IgD-negative memory B cell (primary cell): ENCODE measurements around the gene SBNO2. TPM values are rescaled to one million over a fixed set of nuclear protein-coding genes. Genes with fewer than 3 reads are reported as not detected.

Experiments
- H3K27ac Mint-ChIP-seq, 3 donors: one replicate each; pipeline ENCODE4 v1.8.0; 2020 to 2022; ENCODE audit warnings: mild to moderate bottlenecking in 3 of 3, mixed read lengths in 3 of 3, moderate library complexity in 1 of 3
- H3K27me3 Mint-ChIP-seq: one replicate; pipeline ENCODE4 v1.8.0; 2021; ENCODE audit warnings: mixed read lengths
- H3K36me3 Mint-ChIP-seq: one replicate; pipeline ENCODE4 v1.8.0; 2020; ENCODE audit warnings: mild to moderate bottlenecking, mixed read lengths
- H3K4me1 Mint-ChIP-seq, 3 donors: one replicate each; pipeline ENCODE4 v1.8.0; 2020 to 2022; ENCODE audit warnings: mixed read lengths in 3 of 3, mild to moderate bottlenecking in 1 of 3
- H3K4me3 Mint-ChIP-seq, 4 donors: one replicate each; pipeline ENCODE4 v1.8.0; 2020 to 2022; ENCODE audit warnings: mild to moderate bottlenecking in 4 of 4, mixed read lengths in 4 of 4, moderate library complexity in 3 of 4
- H3K9me3 Mint-ChIP-seq, 3 donors: one replicate each; pipeline ENCODE4 v1.8.0; 2020 to 2021; ENCODE audit warnings: mixed read lengths in 3 of 3, mild to moderate bottlenecking in 1 of 3
- polyA plus RNA-seq: library from polyadenylated mRNA; unstranded; fragments of 300-500 nt; fragmentation: Illumina TruSeq; gene quantifications from one replicate; pipeline ENCODE4 v1.2.3, GENCODE V29; 2021

SBNO2 gene
- polyA plus RNA-seq, 1 donor from 2014 or later: 2.1 TPM

DNA sequence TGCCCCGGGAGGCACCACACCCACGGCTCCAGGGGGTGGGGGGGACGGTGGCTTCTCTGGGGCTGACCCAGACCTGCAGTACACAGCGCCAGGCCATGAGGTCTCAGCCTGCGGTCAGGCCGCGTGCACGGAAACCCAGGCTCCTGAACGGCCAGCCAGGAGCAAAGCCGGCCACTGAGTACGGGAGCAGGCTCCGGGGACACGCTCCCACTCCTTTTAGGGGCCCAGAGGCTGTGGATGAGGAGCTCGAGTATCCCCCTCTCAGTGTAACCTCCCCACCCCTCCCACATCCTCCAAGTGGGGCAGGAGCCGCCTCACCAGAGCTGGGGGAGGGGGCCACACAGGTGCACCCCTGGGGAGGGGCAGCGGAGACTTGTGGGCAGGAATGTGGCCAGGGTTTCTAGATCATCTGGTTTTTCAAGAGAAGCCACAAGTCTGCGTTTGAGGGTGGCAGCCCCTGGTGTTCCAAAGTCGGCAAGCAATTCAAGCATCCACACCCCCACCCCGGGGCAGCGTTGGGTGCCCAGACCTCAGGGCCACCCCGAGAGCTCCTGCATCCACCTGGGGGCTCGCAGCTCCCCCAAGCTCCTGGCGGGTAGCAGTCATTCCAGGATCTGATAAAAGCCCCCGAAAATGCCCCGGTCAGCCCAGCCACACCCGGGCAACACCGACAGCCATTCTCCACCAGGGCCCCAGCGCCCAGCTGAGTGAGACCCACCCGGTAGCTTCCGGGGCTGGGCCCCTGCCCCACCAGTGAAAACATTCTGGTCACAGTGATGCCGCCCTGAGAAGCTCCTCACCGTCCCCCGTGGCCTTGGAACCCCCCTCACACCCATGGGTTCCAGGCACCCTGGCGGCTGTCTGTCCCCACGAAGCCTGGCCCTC is 6.1 kb downstream of the SBNO2 start:
- peak overlapping the region in 1 of 4 donors; percentile 27 for H3K4me3 Mint-ChIP-seq
- H3K27ac Mint-ChIP-seq: no peak overlapping the region
- peaks cover 2% of the 10 kb centered on the region for H3K36me3 Mint-ChIP-seq
- no peaks in the 10 kb centered on the region for H3K27me3 Mint-ChIP-seq
- no peaks in the 10 kb centered on the region for H3K9me3 Mint-ChIP-seq
- H3K4me1 Mint-ChIP-seq: peaks cover 0 to 19% (median 5%) of the 10 kb centered on the region in 3 donors

DNA sequence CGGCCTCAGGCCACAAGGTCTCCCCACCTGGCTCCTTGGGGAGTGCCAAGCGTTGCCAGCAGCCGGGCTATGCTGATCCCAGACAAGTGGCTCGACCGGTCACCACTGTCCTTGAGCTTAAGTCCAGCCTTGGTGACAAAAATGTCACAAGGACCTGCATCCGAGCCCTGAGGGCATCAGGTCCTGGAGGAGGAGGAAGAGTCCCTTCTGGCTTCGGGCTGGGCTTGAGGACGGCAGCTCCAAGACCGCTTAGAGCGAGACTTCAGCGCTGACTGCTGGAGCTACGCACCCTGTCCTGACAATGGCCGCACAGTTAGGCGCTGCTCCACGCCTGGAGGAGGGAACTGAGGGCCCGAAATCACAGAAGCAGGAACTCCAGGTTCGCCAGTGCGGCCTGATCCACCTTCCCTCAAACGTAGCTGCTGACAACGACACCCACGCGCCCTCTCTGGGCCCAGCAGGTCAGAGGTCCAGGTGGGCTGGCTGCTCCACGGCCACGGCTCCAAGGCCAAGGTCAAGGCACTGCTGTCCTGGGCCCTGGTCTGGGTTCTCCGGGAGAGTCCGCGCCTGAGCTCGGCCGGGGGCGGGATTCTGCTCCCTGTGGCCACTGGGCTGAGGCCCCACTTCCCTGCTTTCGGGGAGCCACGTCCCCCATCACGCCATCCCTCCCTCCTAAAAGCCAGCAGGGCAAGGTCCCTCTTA is 7.0 kb downstream of the SBNO2 start:
- peak overlapping the region in 1 of 4 donors; percentile 12 for H3K4me3 Mint-ChIP-seq
- no peaks in the 10 kb centered on the region for H3K9me3 Mint-ChIP-seq
- H3K27me3 Mint-ChIP-seq: no peaks in the 10 kb centered on the region
- H3K36me3 Mint-ChIP-seq: peaks cover 4% of the 10 kb centered on the region
- no peak overlapping the region for H3K27ac Mint-ChIP-seq
- peaks cover 0 to 22% (median 7%) of the 10 kb centered on the region in 3 donors for H3K4me1 Mint-ChIP-seq

DNA sequence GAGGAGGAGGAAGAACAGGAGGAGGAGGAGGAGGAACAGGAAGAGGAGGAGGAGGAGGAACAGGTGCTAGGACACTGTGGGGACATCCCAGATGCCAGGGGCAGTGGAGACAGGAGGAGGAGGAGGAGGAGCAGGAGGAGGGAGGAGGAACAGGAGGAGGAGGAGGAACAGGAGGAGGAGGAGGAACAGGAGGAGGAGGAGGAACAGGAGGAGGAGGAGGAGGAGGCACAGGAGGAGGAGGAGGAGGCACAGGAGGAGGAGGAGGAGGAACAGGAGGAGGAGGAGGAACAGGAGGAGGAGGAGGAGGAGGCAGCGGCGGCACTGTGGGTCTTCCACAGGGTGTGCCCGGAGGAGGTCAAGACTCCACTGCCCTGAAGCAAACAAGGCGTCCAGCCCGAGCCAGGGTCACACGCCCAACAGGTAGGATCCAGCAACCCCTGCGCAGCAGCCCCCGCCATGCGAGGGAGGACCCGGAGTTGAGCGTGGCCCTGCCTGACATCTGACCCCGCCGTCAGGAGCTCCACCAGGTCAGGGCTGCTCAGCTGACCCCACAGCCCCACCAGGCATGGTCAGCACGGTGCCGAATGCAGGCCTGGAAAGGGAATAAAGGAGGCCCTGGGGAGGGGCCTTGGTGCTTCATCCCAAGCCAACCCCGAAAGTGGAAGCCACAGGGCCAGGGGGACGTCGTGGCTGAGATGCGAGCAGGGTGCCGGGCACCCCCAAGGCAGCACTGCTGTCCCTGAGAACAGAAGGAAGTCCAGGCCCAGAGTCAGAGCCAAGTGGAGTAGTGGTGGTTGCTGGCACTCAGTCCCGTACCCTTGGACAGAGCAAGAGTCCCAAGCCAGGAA is 9.2 kb downstream of the SBNO2 start:
- Mint-ChIP-seq H3K4me3 (no peak overlapping the region), H3K27ac (no peak overlapping the region), H3K27me3 (no peaks in the 10 kb centered on the region), H3K4me1 (peaks cover 0 to 12% (median 12%) of the 10 kb centered on the region in 3 donors), H3K36me3 (peaks cover 4% of the 10 kb centered on the region), H3K9me3 (no peaks in the 10 kb centered on the region)

DNA sequence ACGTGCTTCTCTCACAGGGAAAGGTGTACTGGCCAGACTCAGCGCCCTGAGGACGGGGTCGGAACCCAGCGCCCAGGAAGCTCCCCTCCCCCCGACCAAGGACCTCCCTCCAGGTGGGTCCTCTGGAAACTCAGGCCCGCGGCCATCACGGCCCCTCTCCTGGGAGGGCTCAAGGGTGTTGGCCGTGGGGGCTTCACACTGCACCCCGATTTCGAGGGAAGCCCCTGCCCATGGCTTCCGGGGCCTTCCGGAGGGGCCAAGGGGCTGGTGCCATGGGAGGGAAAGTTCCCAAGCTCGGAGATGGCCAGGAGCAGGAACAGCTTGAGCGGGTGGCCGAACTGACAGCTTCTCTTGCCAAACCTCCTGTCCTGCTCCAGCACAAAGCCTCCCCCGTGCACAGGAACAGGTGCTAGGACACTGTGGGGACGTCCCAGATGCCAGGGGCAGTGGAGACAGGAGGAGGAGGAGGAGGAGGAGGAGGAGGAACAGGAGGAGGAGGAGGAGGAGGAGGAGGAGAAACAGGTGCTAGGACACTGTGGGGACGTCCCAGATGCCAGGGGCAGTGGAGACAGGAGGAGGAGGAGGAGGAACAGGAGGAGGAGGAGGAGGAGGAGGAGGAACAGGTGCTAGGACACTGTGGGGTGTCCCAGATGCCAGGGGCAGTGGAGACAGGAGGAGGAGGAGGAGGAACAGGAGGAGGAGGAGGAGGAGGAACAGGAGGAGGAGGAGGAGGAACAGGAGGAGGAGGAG is 10.0 kb downstream of the SBNO2 start:
- Mint-ChIP-seq H3K9me3 (no peaks in the 10 kb centered on the region), H3K36me3 (peaks cover 4% of the 10 kb centered on the region), H3K4me3 (no peak overlapping the region), H3K27ac (no peak overlapping the region), H3K4me1 (peaks cover 0 to 11% (median 10%) of the 10 kb centered on the region in 3 donors), H3K27me3 (no peaks in the 10 kb centered on the region)

DNA sequence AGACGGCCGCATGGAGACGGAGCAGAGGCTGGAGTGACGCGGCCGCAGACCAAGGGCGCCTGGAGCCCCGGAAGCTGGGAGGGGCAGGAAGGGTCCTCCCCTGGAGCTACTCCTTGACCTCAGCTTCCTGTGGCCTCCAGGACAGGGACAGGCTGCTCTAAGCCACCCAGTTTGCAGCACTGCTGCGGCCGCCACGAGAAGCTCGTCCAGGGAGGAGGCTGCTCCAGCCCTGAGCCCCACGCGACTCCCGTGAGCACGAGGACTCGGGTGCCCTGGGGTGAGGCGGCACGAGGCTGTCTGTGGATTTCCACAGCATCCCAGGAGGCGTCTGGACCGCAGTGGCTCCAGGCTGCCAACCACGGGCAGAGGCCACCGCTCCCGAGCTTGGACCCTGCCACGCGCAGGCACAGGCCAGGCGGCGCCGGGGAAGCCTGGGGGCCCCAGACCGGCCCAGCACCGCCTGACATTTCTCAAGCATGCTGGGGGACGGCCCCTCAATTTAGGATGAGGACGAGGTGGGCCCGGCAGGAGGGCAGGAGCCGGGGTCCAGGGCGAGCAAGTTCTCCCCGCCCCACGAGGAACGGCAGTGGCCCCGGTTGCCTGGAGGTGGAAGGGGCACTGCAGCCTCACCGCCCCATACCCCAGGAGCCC is 10.7 kb downstream of the SBNO2 start:
- no peaks in the 10 kb centered on the region for H3K27me3 Mint-ChIP-seq
- peaks cover 4% of the 10 kb centered on the region for H3K36me3 Mint-ChIP-seq
- no peak overlapping the region for H3K4me3 Mint-ChIP-seq
- peak overlapping the region in 1 of 3 donors; percentile 87 for H3K27ac Mint-ChIP-seq
- H3K9me3 Mint-ChIP-seq: no peaks in the 10 kb centered on the region
- H3K4me1 Mint-ChIP-seq: peaks cover 0 to 10% (median 8%) of the 10 kb centered on the region in 3 donors

DNA sequence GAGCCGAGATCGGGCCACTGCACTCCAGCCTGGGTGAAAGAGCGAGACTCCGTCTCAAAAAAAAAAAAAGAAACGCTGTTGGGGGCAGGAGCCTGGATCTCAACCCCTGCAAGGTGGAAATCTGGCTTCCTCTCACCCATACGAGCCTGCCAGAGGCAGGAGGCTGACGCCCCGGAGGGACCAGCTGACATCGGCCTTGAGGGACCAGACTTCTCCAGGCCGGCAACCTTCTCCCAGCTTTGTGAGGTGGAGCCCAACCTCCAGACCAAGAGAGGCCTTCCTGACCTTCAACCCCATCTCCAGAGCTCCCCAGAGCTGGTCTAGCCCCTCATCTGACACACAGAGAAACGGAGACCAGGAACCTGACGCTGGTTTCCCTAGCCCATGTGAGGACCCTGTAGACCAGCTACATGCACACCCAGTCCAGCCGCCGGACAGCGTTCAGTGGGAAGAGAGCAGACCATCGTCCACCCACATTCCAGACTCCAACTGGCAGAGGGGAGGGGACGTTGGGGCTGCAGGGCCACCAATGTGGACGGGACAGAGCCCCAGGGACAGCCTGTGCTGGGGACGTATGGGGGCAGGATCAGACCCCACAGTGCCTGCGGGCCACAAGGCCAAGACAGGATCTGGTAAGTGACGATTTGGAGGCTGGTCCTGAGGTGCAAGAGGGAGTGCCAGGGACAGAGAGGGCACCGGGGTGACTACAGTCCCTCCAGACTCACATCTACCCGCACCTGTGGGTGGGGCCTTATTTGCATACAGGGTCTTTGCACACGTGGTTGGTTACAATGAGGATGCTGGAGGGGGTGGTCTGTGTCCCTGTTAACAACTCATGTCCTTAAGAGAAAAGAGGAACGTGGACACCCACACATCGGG is 11.4 kb downstream of the SBNO2 start:
- Mint-ChIP-seq H3K27me3 (no peaks in the 10 kb centered on the region), H3K27ac (peak overlapping the region in 1 of 3 donors; percentile 87), H3K4me3 (no peak overlapping the region), H3K9me3 (no peaks in the 10 kb centered on the region), H3K36me3 (peaks cover 4% of the 10 kb centered on the region), H3K4me1 (peaks cover 0 to 10% (median 8%) of the 10 kb centered on the region in 3 donors)

DNA sequence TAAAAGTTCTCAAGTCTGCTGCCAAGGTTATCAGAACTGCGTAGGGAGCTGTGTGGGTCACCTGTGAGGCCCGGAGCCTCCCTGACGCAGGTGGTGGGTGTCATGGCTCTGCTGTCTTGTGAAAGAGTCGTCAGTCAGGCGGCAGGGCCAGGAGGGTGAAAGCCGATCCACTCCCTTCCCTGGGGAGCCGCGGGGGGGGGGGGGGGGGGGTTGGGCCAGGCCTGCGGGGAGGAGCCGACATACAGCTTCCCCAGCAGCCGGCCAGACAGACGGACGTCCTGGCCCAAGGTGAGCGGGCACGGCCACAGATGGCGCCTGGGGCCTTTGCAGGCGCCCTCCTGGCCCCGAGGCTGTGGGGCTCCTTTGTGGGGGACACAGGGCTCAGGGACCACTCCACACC is 12.4 kb downstream of the SBNO2 start:
- Mint-ChIP-seq H3K36me3 (peaks cover 4% of the 10 kb centered on the region), H3K4me3 (peak overlapping the region in 2 of 4 donors; percentile 66 to 82), H3K9me3 (no peaks in the 10 kb centered on the region), H3K27me3 (no peaks in the 10 kb centered on the region), H3K27ac (peak overlapping the region in 1 of 3 donors; percentile 76), H3K4me1 (peaks cover 0 to 10% (median 8%) of the 10 kb centered on the region in 3 donors)

DNA sequence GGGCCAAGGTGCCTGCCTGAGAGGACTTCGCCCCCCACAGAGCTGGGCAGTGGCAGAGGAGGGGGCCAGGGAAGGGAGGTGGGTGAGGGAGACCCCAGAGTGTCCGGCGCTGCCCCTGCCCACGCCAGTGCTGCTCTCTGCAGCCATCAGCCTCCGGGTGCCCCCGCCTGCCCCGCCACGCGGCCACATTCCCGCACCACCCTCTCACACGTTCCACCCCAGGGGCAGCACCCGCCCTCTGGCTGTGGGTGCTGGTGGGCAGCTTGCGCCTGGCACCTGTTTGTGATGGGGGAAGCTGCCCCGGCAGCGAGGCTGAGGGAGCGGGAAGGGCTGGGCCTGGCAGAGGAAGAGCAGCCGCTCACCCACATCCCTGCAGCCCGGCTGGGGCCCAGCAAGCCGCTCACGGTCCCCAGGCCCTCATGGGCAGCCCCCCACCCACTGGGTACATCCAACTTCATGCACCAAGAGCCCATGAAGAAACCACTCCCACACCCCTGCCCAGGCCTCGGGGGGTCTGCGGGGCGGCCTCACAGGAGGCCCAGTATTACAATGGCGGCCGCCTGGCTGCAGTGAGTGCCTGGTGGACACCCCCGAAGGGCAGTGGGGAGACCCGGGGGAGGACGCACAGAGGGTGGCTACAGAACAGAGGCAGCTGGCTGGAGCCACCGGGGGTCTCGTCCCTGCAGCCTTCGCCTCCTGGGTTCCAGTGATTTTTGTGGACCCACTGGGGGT is 14.0 kb downstream of the SBNO2 start:
- Mint-ChIP-seq H3K27ac (peak overlapping the region in 2 of 3 donors; percentile 71 to 80), H3K36me3 (peaks cover 3% of the 10 kb centered on the region), H3K4me3 (peak overlapping the region in 1 of 4 donors; percentile 70)

DNA sequence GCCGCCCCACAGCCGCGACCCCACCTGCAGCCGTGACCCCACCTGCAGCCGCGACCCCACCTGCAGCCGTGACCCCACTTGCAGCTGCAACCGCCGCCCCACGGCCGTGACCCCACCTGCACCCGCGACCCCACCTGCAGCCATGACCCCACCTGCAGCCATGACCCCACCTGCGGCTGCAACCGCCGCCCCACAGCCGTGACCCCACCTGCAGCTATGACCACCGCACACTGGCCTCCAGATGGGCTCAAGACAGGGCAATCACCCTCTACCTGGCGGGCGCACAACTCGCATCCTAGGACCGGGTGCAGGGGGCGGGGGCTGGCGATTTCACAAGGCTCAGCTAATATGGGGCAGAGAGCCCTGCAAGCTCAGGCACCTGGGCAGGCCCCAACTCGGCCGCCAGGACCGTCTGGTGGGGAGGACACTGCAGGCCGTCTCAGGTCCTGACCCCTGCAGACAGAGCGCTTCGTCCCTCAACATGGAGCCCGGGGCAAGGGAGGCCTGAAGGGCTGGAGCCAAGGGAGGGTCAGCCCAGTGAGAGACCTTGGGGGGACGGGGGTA is 15.1 kb downstream of the SBNO2 start:
- Mint-ChIP-seq H3K4me3 (no peak overlapping the region), H3K36me3 (peaks cover 3% of the 10 kb centered on the region)

More for the DNA sequence above, 14.0 kb downstream of the SBNO2 start:
- no peaks in the 10 kb centered on the region for H3K27me3 Mint-ChIP-seq
- peaks cover 0 to 10% (median 6%) of the 10 kb centered on the region in 3 donors for H3K4me1 Mint-ChIP-seq
- H3K9me3 Mint-ChIP-seq: no peaks in the 10 kb centered on the region

DNA sequence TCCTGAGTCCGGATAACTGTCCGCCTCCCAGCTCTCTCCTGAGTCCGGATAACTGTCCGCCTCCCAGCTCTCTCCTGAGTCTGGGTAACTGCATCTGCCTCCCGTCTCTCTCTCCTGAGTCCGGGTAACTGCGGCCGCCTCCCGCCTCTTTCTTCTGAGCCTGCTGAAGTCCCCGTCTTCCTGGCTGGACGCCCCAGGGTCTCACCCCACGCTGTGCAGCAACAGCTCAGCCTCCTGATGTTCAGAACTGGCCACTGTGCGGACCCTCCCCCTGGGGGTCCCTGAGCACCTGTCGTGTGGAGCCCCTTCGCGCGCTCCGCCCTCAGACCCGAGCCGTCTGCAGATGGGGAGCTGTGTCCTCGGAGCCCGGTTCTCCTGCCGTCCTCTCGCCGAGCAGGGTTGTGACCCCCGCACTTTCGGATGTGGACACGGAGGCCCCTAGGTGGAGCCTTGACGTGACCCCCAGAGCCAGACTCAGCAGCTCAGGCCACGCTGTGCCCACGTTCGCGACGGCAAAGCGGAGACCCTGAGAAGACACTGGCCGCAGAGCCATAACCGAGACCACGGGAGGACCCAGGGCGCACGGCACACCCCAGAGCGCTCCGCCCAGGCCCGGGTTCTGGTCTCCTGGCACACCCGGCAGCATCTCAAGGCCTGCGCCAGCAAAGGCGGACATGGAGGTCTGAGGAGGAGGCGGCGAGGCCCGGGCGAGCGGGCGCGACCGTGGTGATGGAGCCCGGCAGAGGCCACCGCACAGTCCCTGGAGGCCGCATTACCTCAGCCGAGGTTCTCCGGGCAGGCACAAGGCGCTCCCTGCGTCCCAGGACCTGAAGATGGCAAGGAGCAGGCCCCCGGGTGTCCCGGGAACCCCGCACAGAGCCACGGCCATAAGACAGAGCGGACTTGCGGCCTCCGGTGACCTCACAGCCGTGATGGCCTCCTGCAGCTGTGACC is 15.9 kb downstream of the SBNO2 start:
- Mint-ChIP-seq H3K4me1 (peaks cover 0 to 10% (median 6%) of the 10 kb centered on the region in 3 donors), H3K4me3 (no peak overlapping the region), H3K27ac (no peak overlapping the region), H3K9me3 (no peaks in the 10 kb centered on the region), H3K36me3 (peaks cover 3% of the 10 kb centered on the region), H3K27me3 (no peaks in the 10 kb centered on the region)

More for the DNA sequence above, 15.1 kb downstream of the SBNO2 start:
- H3K27ac Mint-ChIP-seq: no peak overlapping the region
- H3K4me1 Mint-ChIP-seq: peaks cover 0 to 10% (median 6%) of the 10 kb centered on the region in 3 donors
- no peaks in the 10 kb centered on the region for H3K27me3 Mint-ChIP-seq
- no peaks in the 10 kb centered on the region for H3K9me3 Mint-ChIP-seq

DNA sequence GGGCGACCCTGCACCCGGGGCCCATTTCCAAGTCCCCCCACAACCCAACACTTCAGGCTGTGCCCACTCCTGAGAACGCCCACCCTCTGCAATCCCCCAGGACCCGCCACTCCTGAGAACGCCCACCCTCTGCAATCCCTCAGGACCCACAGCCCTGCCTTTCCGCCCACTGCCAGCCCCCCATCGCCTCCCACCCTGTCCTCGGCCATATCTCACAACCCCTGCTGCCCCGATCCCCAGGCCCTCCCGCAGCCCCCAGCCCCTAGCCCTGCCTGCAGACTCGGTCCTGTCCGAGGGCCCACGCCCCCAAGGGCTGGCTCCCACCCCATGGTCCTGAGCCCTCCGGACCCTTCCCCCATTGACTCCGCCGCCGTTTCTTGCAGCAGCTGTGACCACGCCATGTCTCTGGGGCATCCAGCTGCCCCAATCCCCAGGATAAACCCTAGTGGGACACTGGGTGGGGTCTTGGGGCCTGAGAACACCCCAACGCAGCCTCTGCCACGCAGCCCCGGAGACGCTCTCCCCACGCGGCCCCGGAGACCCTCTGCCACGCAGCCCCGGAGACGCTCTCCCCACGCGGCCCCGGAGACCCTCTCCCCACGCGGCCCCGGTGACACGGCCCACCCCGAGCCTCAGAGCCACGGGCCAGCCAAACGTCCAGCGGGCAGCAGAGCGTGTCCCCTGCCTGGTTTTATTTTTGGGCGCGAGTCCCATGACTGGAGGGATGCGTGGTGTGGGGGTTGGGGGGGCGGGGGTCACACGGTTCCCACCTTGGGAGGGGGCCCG is 17.0 kb downstream of the SBNO2 start:
- Mint-ChIP-seq H3K9me3 (no peaks in the 10 kb centered on the region), H3K27me3 (no peaks in the 10 kb centered on the region), H3K27ac (no peak overlapping the region), H3K4me1 (peaks cover 0 to 7% (median 0%) of the 10 kb centered on the region in 3 donors), H3K4me3 (no peak overlapping the region), H3K36me3 (no peaks in the 10 kb centered on the region)
